Hepatocyte (in vitro differentiated cells): ENCODE data around the gene FASN.

Experiments
- EZH2 ChIP-seq: fragments of 200-600 bp; sonication (generic); IDR thresholded peaks from 2 replicates; pipeline ENCODE4 v1.6.1; 2016; ENCODE audit warnings: antibody characterized with exemption, mild to moderate bottlenecking, borderline replicate concordance
- EZH2phosphoT487 ChIP-seq: fragments of 200-600 bp; sonication (generic); IDR thresholded peaks from one replicate; pipeline ENCODE4 v1.6.1; 2018; ENCODE audit warnings: antibody characterized with exemption, mild to moderate bottlenecking, low read depth, moderate library complexity; ENCODE audit not compliant: unreplicated experiment, severe bottlenecking
- TF ChIP-seq, protein P1 (sequence below): fragments of 200-600 bp; sonication (generic); IDR thresholded peaks from 2 replicates; pipeline ENCODE4 v1.5.1; 2016; ENCODE audit warnings: antibody characterized with exemption, mild to moderate bottlenecking; ENCODE audit not compliant: poor library complexity

DNA sequence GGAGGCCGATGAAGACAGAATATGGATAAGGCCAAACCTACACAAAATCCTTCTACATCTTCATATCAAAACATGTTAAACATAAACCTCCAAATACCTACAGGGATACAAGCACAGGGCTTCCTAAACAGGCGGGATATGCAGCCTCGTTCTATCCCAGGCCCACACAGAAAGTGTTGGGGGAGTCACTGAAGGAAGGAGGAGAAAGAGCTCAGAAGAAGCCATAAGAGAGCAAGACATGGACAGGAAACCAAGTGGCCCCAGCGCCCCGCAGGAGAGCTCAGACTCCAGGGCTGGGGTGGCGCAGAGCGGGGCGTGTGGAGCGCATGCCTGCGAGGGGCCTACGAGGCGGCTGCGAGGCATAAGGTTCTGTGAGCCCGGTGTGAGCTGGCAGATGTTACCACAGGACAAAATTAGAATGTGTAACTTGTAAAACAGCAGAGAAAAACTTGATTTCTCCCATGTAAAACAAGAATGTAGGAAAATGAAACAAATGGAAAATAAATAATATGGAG is 11.0 kb upstream of the FASN start:
- TF ChIP-seq, protein P1, sequence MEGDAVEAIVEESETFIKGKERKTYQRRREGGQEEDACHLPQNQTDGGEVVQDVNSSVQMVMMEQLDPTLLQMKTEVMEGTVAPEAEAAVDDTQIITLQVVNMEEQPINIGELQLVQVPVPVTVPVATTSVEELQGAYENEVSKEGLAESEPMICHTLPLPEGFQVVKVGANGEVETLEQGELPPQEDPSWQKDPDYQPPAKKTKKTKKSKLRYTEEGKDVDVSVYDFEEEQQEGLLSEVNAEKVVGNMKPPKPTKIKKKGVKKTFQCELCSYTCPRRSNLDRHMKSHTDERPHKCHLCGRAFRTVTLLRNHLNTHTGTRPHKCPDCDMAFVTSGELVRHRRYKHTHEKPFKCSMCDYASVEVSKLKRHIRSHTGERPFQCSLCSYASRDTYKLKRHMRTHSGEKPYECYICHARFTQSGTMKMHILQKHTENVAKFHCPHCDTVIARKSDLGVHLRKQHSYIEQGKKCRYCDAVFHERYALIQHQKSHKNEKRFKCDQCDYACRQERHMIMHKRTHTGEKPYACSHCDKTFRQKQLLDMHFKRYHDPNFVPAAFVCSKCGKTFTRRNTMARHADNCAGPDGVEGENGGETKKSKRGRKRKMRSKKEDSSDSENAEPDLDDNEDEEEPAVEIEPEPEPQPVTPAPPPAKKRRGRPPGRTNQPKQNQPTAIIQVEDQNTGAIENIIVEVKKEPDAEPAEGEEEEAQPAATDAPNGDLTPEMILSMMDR: no peak
- TF ChIP-seq EZH2 (no peak), EZH2phosphoT487 (no peak)
